ENCODE measurements around the gene TLR9. TPM values are rescaled to one million over a fixed set of nuclear protein-coding genes. Genes with fewer than 3 reads are reported as not detected.

Gene TLR9
- total RNA-seq, 1 experiment from 2014 or later, result not detected

- Mint-ChIP-seq H3K27me3 (ENCODE audit: low read depth) (no peaks in the 10 kb centered on the region), H3K27ac (peak overlapping the region; percentile 19 to 50 (median 29); a peak in 2 of 7 replicates), H3K4me1 (peaks cover 4 to 9% of the 10 kb centered on the region in 2 experiments), H3K4me3 (no peak overlapping the region), H3K36me3 (ENCODE audit: insufficient read depth in 1 of 3, low read depth in 3 of 3) (peaks cover 10 to 37% (median 33%) of the 10 kb centered on the region in 3 experiments; a peak in 6 of 7 replicates), H3K9me3 (no peaks in the 10 kb centered on the region)
- Histone ChIP-seq H2BK20ac (ENCODE audit: low read depth, low read length, poor library complexity, severe bottlenecking) (no peak overlapping the region), H4K91ac (ENCODE audit: insufficient read length, low read depth, low read length) (no peak overlapping the region), H3K18ac (ENCODE audit: insufficient read length, low read depth, low read length) (no peak overlapping the region), H3K9me3 (ENCODE audit: control insufficient read depth, low read depth, low read length) (no peaks in the 10 kb centered on the region), H3K4me2 (ENCODE audit: insufficient read depth, insufficient read length, low read length) (no peak overlapping the region), H3K23ac (ENCODE audit: insufficient read length, low read depth, low read length) (no peak overlapping the region), H3K9ac (ENCODE audit: extremely low read depth, insufficient read length, low read length) (no peak overlapping the region), H2AK5ac (ENCODE audit: insufficient read length, low read length) (no peak overlapping the region), H3K23me2 (ENCODE audit: insufficient read length, low read depth, low read length, poor library complexity, severe bottlenecking) (no peaks in the 10 kb centered on the region), H4K20me1 (ENCODE audit: control insufficient read depth, insufficient read depth, insufficient read length) (peaks cover 3% of the 10 kb centered on the region), H2BK12ac (ENCODE audit: insufficient read length, low read depth, low read length) (no peak overlapping the region), H2BK5ac (ENCODE audit: insufficient read length, low read length) (no peak overlapping the region), H2BK120ac (ENCODE audit: low read depth, low read length, poor library complexity, severe bottlenecking) (no peak overlapping the region), H3K4ac (ENCODE audit: low read depth, low read length) (no peak overlapping the region), H3K79me2 (ENCODE audit: insufficient read depth, low read length) (no peaks in the 10 kb centered on the region), H3T11ph (ENCODE audit: low read length) (no peak overlapping the region), H2BK15ac (ENCODE audit: low read depth, low read length) (no peak overlapping the region), H3K14ac (ENCODE audit: insufficient read depth, low read length) (no peak overlapping the region), H3K79me1 (ENCODE audit: insufficient read depth, low read depth, low read length, poor library complexity, severe bottlenecking) (no peaks in the 10 kb centered on the region), H3K27me3 (ENCODE audit: insufficient read depth, low read length) (no peaks in the 10 kb centered on the region), H4K5ac (ENCODE audit: insufficient read length, low read depth, low read length) (no peak overlapping the region), H2AFZ (ENCODE audit: low read length) (no peak overlapping the region), H4K8ac (replicated peaks; ENCODE audit: insufficient read length, low read depth, low read length) (no peak overlapping the region), H3K4me1 (ENCODE audit: insufficient read depth, low read length) (no peaks in the 10 kb centered on the region; the same call in 1 of the 2 replicates), H3K56ac (ENCODE audit: insufficient read length, low read depth, low read length) (no peak overlapping the region), H3K27ac (ENCODE audit: insufficient read length, low read depth, low read length) (no peak overlapping the region)
- peak; percentile 24 for DNase-seq
- no peak for TF ChIP-seq CTCF (conservative IDR thresholded peaks at IDR 0.05)
- WGBS (ENCODE audit: extremely low coverage, insufficient read length, low lambda C conversion rate), result no CpG with 5 or more reads among the region's 10 CpGs
These were observed 8.0 kb downstream of the TLR9 start for GRCh38 chr3:52217409-52217805.
